Superior temporal gyrus (tissue), 1 donor: Measurements from ENCODE around the gene TMEM183A.
A peak's percentile ranks its signal among the peaks of the same experiment; 100 is the strongest.
"Not testable (repeated sequence)": the region's sequence is repeated elsewhere in the genome, so short reads cannot be mapped to it uniquely, and the experiment has no call there.

Experiments used
- DNase-seq: peaks from one replicate; pipeline ENCODE4 v3.0.0-alpha.2; 2016; ENCODE audit errors: extremely low spot score

TMEM183A gene

GRCh38 chr1:203006948-203007871 lies at the start of gene TMEM183A:
Gene TMEM183A, plus strand, starts transcription at chr1:203007374. Its CDS starts 92 bp downstream, at chr1:203007466.
- DNase-seq = peak; percentile 98

DNA sequence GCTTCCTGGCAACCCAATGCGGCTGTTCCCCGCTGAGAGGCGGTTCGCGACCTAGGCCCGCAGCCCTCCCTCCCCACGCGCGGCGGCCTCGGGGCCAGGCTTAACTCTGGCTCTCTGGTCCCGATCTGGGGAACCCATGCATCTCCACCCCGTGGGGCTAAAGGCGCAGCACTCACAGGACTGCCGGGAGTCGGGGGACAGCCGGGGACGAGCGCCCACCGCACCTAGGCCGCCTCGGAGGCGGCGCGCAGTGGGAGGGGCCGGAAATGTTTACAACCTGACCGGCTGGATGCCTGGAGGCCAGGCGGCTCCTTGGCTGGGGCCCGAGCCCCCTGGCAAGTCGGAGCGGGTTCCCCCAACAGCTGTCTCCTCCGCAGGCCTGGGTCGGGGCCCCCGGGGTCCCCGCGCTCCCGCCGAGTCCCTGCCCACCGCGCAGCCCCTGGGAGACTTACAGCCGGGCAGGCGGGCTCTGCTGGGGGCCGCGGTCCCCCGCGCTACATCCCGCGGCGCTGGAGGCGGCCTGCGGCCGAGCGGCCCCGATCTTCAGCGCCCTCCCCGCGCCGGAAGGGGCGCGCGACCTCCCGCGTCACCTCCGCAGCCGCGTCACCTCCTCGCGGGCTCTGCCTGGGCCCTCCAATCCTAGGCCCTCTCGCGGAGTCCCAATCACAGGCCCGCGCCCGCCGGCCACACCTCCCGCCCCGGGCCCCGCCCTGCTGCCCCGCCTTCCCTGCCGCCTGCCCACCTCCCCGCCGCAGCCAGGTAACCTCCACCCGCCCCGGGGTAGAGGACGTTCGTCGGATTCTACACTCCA lies 49.2 kb upstream of the TMEM183A start, which contains the start of gene ADIPOR1:
Gene ADIPOR1, minus strand, starts transcription at position 580 of the 811 bp plus-strand sequence. CDS start 7,242 bp downstream, outside the sequence.
- peak; percentile 87 for DNase-seq

DNA sequence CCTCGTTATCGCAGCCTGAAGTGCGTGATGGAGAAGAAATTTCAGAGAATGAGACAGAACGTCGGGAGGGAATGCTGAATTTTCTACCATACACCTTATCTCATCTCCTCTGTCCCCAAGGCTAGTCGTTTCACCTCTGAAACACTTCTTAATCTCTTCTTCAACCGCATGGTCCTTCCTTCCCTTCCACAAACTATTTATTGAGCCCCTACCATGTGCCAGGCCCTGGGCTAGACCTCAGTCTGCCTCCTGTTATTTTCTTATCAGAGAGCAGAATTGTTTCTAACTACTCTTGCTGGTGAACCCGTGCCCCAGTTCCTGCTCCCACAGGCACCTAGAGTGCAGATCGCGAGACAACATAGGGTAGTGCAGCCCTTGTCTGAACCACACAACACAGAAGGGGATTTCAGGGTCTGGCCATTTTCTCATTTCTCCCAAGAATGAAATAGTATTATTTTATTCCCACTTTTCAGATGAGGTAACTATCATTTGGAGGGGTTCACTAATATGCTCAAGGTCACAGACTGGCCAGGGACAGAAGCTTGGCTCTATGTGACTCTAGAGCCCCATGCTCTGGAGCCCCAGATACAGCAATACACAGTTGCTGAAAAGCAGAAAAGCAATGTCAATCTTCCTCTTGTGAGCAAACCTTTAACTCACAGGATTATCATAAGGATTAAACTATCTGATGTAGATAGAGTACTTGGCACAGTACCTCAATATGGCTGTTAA lies 48.5 kb upstream of the TMEM183A start:
- no peak for DNase-seq

- no peak for DNase-seq
Observed at GRCh38 chr1:202959276-202959620, 47.9 kb upstream of the TMEM183A start.

GRCh38 chr1:202961220-202961880 lies 45.8 kb upstream of the TMEM183A start:
- no peak for DNase-seq

DNA sequence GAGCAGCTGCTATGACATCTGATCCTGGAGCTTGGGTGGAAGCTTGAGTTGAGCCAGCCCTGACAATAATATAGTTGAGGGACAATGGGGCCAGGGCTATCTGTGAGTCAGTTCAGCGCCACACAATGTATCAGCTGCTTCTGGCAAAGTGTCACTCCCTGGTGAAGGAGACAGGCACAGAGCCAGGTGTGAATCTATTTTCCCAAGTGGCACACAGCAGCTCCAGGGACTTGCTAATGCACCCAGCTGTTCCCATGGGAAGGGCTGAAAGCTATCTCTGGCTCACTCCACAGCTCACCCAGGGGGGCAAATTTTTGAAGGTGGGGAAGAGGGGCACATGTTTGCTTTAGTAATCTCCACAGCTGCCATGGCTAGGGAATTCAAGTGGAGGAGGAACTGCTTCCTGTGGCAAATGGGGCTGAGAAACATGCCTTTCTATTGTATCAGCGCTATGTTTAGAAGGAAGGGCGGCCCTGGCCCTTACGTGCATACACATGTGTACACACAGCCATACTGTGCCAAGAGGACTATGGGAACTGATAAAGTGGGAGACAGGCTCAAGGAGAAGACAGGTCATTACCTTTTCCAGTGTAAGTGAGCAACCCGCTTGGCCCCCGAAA lies 42.3 kb upstream of the TMEM183A start:
- no peak for DNase-seq

DNA sequence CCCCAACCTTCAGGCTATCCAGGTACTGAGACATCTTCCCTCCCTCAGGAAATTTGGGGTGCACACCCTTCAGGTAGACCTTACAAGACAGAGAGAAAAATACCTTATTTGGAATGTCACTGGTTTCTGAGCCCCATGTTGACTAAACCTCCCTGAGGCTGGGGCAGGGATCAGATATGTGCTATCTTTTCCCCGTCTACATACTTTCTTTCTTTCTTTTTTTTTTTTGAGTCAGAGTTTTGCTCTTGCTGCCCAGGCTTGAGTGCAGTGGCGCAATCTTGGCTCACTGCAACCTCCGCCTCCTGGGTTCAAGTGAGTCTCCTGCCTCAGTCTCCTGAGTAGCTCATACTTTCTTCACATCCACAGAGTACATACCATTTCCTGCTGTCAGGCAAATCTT lies 41.8 kb upstream of the TMEM183A start:
- DNase-seq = no peak

DNA sequence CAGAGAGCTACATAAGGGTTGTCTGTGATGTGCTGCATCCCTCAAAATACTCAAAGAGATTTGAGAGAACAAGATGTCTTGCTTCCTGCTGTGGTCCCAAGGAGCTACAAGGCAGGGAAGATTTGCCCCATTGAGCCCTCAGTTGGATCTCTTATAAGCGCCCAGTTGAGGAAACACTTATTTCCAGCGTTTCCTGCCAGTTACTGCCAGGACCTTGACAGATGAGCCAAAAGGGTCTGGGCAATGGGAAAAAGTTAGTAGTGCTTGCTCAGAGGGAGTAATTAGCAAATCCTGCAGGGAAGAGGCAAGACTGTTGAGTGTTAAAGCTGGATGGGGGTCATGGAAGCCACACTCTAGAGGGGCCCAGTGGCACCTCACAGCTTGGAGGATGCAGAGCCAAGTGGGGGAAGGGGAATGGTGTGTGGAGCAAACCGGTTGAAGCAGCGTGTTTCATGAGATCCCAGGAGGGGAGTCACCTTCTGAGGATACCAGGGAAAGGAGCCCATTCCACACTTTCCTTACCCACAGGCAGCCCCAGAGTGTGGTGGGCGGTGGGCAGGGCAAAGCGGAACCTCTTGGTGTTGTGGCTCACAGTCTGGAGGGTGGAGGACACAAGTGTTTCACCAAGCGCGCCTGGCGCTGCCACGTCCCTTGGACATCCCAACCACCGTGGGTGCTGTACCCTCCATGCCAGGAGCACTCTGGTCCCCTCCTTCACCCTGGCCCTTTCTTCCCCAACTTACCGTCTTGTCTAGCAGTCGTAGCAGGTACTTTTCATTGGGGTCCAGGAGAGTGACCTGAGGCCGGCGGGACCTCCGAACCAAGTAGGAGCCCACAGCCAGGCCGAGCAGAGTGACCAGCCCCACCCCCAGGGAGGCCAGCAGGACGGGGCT lies 40.9 kb upstream of the TMEM183A start:
- DNase-seq = no peak

DNA sequence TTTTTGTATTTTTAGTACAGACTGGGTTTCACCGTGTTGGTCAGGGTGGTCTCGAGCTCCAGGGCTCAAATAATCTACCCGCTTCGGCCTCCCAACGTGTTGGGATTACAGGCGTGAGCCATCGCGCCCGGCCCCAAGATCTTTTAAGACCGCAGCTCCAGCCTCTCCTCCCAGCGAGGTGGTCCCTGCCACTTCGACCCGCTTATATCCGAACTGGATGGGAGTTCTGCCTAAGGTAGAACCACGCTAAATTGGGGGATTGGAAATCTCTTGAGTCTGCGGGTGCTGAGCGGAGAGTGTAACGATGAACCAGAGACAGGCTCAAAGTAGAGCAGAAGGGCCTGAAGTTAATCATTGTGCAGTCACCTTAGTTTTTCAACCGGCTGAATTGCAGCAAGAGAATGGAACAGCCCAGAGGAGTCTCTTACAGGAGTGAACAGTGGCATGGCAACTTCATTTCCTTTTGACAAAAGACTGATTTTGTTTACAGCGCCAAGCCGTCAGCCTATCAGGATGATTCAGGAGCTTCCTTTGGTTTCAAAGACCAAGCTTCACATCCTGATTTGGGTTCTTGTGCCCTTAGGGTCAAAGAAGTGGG lies 39.4 kb upstream of the TMEM183A start:
- DNase-seq = peak; percentile 33

DNA sequence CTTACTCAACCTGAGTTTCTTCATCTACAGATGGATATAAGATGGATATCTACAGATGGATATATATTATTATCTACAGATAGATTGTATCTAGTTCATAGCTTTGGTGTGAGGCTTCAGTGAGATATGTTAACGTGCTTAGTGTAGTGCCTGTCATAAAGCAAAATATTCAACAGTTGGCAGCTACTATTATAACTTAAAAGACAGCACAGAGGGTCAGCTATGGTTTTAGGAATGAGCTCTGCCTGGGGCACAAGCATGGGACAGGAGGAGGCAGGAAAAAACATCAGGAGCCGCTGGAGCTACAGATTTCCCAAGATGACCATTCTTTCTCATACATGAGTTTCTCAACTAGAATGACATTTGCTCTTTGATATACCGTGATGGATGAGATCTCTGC lies 38.8 kb upstream of the TMEM183A start:
- DNase-seq = no peak

DNA sequence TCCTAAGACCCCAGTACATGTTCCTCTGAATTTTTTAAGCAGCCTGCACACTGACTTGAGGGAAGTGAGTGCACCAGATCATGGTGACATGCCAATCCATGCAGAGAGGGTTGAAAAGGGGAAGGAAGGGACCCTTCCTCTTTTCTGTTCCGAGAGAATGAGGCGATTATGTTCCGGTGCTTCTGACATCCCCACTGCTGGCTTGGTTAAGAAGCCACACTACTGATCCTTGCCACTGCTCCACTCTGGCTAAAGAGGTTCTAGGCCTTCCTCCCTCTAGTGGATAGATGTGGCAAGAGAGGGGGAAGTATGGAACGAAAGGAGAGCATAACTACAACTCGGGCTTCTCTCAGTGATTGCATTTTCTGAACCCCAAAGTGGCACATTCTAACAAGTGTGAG lies 38.3 kb upstream of the TMEM183A start:
- peak; percentile 74 for DNase-seq

GRCh38 chr1:202972046-202972445 lies 35.1 kb upstream of the TMEM183A start:
- no peak for DNase-seq

DNA sequence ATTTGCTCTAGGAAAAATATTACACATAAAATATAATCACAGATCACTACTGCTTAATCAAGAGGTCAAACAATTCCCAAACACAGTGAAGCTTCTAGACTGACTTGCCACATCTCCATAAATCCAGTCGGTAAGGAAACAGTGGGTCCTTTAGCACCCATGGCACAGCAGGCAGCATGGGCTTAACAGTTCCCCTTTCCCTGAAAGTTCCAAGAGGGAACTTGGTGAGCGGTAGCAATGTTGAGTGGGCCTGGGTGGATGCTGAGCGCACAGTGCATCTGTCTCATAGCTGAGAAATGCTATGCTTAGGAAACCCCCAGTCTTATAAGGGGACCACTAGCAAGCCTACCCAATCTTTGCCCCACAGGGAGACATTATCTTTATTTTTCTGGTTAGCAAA lies 32.3 kb upstream of the TMEM183A start:
- DNase-seq = no peak

DNA sequence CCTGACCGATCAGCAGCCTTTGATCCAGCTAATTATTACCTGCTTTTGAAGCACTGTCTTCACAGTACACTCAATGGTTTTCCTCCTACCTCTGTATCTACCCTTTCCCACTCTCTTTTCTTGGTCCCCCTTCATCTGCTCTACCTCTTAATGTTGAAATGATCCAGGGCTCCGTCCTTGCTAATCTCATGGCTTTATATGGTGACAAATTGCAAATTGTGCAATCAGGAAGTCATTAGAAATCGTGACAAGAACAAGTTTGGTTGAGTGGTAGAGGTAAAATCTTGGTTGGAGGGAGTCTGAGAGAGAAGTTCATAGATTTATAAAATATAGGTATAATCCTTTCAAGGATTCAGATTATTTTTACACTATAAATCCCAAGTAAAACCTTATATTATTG lies 30.5 kb upstream of the TMEM183A start:
- no peak for DNase-seq

- no peak for DNase-seq
Observed at GRCh38 chr1:202979459-202979858, 27.7 kb upstream of the TMEM183A start.

GRCh38 chr1:202981939-202982338 lies 25.2 kb upstream of the TMEM183A start:
- DNase-seq = no peak

DNA sequence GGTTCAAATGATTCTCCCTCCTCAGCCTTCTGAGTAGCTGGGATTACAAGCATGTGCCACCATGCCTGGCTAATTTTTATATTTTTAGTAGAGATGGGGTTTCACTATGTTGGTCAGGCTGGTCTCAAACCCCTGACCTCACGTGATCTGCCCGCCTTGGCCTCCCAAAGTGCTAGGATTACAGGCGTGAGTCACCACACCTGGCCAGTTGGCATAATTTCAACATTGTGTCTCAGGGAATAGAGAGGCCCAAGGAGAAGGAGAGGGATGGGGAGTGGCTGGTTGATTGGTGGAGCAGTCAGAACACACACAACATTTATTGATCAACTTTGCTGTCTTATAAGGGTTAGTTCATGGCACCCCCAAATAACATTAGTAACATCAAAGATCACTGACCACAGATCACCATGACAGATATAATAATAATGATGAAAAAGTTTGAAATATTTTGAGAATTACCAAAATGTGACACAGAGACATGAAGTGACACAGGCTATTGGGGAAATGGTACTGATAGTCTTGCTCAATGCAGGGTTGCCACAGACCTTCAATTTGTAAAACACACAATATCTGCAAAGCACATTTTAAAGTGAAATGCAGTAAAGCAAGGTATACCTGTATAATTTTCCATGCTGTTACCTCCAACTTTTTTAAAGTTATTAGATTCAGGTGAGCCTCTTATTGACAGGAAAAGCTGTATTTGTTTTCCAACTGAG lies 24.3 kb upstream of the TMEM183A start:
- no peak for DNase-seq

DNA sequence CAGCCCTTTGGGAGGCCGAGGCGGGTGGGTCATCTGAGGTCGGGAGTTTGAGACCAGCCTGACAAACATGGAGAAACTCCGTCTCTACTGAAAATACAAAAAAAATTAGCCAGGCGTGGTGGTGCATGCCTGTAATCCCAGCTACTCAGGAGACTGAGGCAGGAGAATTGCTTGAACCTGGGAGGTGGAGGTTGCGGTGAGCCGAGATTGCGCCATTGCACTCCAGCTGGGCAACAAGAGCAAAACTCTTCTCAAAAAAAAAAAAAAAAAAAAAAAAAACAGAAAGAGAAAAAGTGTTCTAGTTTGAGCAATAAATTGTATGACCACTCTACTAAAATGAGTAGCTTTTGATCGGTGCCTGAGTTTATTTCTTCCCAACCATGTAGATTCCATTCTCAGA lies 21.1 kb upstream of the TMEM183A start:
- not testable (repeated sequence) for DNase-seq

GRCh38 chr1:202987255-202987654 lies 19.9 kb upstream of the TMEM183A start:
- no peak for DNase-seq
